H1 (cell line): ENCODE data around the gene NLRC3. TPM values are rescaled to one million over a fixed set of nuclear protein-coding genes. Genes with fewer than 3 reads are reported as not detected.

Source experiments
- CTCF ChIA-PET: fragments of 300-600 bp; sonication (Branson Sonifier 250); formaldehyde crosslinking; loops from one replicate; lab custom pipeline; 2021; ENCODE audit not compliant: partially characterized antibody; lab: Charles Lee
- POLR2A ChIA-PET: fragments of 300-600 bp; sonication (Branson Sonifier 250); formaldehyde crosslinking; loops from one replicate; lab custom pipeline; 2021; ENCODE audit warnings: inconsistent platforms; ENCODE audit not compliant: partially characterized antibody; lab: Charles Lee
- DNase-seq, 2 experiments: peaks; one replicate each; pipeline versions ENCODE4 v3.0.0 to v3.0.0-alpha.2; 2010 to 2022; ENCODE audit warnings: low spot score in 2 of 2, low read depth in 1 of 2, mixed read lengths in 1 of 2
- FAIRE-seq: peaks from 2 replicates; lab custom pipeline; 2011; peaks lifted over from hg19 to GRCh38; lab: Jason Lieb, UNC
- H2AFZ ChIP-seq: 2 replicates; pipeline ENCODE4 v1.8.1; 2012; ENCODE audit warnings: low read length, inconsistent platforms
- H2AK5ac ChIP-seq: 2 replicates; pipeline ENCODE4 v1.6.1; 2013; ENCODE audit warnings: low read depth, low read length
- H2BK120ac ChIP-seq: replicated peaks from 2 replicates; pipeline ENCODE3; 2013; ENCODE audit warnings: low read depth, low read length, inconsistent platforms
- H2BK12ac ChIP-seq: 2 replicates; pipeline ENCODE4 v1.6.1; 2013; ENCODE audit warnings: low read depth, low read length
- H2BK15ac ChIP-seq: 2 replicates; pipeline ENCODE4 v1.6.1; 2013; ENCODE audit warnings: low read length
- H2BK20ac ChIP-seq: 2 replicates; pipeline ENCODE4 v1.6.1; 2013; ENCODE audit warnings: low read length
- H2BK5ac ChIP-seq: 2 replicates; pipeline ENCODE4 v1.6.1; 2013; ENCODE audit warnings: low read depth, low read length
- H3K14ac ChIP-seq: 2 replicates; pipeline ENCODE4 v1.6.1; 2013; ENCODE audit warnings: inconsistent platforms; ENCODE audit not compliant: insufficient read length
- H3K18ac ChIP-seq: 2 replicates; pipeline ENCODE4 v1.6.1; 2013; ENCODE audit warnings: low read length; ENCODE audit errors: extremely low read depth
- H3K23ac ChIP-seq: 2 replicates; pipeline ENCODE4 v1.6.1; 2013; ENCODE audit warnings: inconsistent platforms; ENCODE audit not compliant: insufficient read length
- H3K23me2 ChIP-seq: 2 replicates; pipeline ENCODE4 v1.6.1; 2013; ENCODE audit warnings: low read depth, low read length
- H3K27ac ChIP-seq: 2 replicates; pipeline ENCODE4 v1.6.1; 2011; ENCODE audit warnings: low read depth, low read length, inconsistent platforms
- H3K27me3 ChIP-seq, 4 experiments: replicated peaks in 1 of 4; 1 replicate in 1 of 4; 2 replicates in 3 of 4; pipeline versions ENCODE4 v1.6.1 to v1.8.1; 2011 to 2013; ENCODE audit warnings: low read length in 3 of 4, mild to moderate bottlenecking in 3 of 4, inconsistent platforms in 2 of 4, mixed read lengths in 2 of 4, moderate library complexity in 1 of 4; ENCODE audit not compliant: control insufficient read depth in 3 of 4, insufficient read depth in 3 of 4; ENCODE audit errors: extremely low read depth in 1 of 4
- H3K36me3 ChIP-seq, 4 experiments: 2 replicates each; pipeline versions ENCODE4 v1.6.1 to v1.8.1; 2011 to 2013; ENCODE audit warnings: mild to moderate bottlenecking in 4 of 4, low read length in 3 of 4, moderate library complexity in 2 of 4, control low read depth in 1 of 4, inconsistent platforms in 1 of 4; ENCODE audit not compliant: insufficient read depth in 4 of 4, control insufficient read depth in 2 of 4
- H3K4ac ChIP-seq: replicated peaks from 2 replicates; pipeline ENCODE3; 2013; ENCODE audit warnings: low read length, low read depth, mixed read lengths, inconsistent platforms; ENCODE audit not compliant: insufficient read length
- H3K4me1 ChIP-seq, 4 experiments: replicated peaks in 1 of 4; 1 replicate in 1 of 4; 2 replicates in 3 of 4; pipeline versions ENCODE4 v1.6.1 to v1.8.1; 2011 to 2013; ENCODE audit warnings: low read length in 3 of 4, inconsistent platforms in 2 of 4, mixed read lengths in 1 of 4; ENCODE audit not compliant: insufficient read depth in 4 of 4, control insufficient read depth in 3 of 4
- H3K4me2 ChIP-seq, 2 experiments: 2 replicates each; pipeline versions ENCODE4 v1.6.1 to v1.8.1; 2011 to 2013; ENCODE audit warnings: low read depth in 2 of 2, low read length in 2 of 2, control low read depth in 1 of 2, inconsistent platforms in 1 of 2, mild to moderate bottlenecking in 1 of 2; ENCODE audit not compliant: insufficient read depth in 1 of 2
- H3K4me3 ChIP-seq, 4 experiments: fragments of 200-600, 300-600 bp in 1 of 4; sonication (generic), shearing (Covaris generic), sonication (Bioruptor Twin) in 1 of 4; 2 replicates each; pipeline versions ENCODE4 v1.5.1 to v1.8.1; 2011 to 2016; ENCODE audit warnings: low read length in 4 of 4, low read depth in 3 of 4, control low read depth in 2 of 4, inconsistent platforms in 2 of 4, mild to moderate bottlenecking in 2 of 4, mixed read lengths in 1 of 4, moderate library complexity in 1 of 4; ENCODE audit not compliant: insufficient read depth in 2 of 4; ENCODE audit errors: extremely low read depth in 1 of 4
- H3K56ac ChIP-seq: replicated peaks from 2 replicates; pipeline ENCODE3; 2013; ENCODE audit warnings: low read depth, mild to moderate bottlenecking, mixed read lengths, low read length, inconsistent platforms; ENCODE audit not compliant: insufficient read length
- H3K79me1 ChIP-seq: 2 replicates; pipeline ENCODE4 v1.6.1; 2013; ENCODE audit warnings: low read depth, low read length, control low read depth
- H3K79me2 ChIP-seq, 2 experiments: 2 replicates each; pipeline versions ENCODE4 v1.6.1 to v1.8.1; 2012 to 2013; ENCODE audit warnings: low read length in 2 of 2, mild to moderate bottlenecking in 2 of 2, inconsistent platforms in 1 of 2; ENCODE audit not compliant: insufficient read depth in 2 of 2, control insufficient read depth in 1 of 2
- H3K9ac ChIP-seq, 4 experiments: replicated peaks in 1 of 4; 1 replicate in 1 of 4; 2 replicates in 3 of 4; pipeline versions ENCODE4 v1.6.1 to v1.8.1; 2011 to 2013; ENCODE audit warnings: low read depth in 3 of 4, low read length in 3 of 4, control low read depth in 2 of 4, mild to moderate bottlenecking in 2 of 4, moderate library complexity in 2 of 4, inconsistent platforms in 1 of 4; ENCODE audit errors: extremely low read depth in 1 of 4
- H3K9me3 ChIP-seq, 2 experiments: 2 replicates each; pipeline versions ENCODE4 v1.6.1 to v1.8.1; 2012 to 2013; ENCODE audit warnings: mild to moderate bottlenecking in 2 of 2, moderate library complexity in 2 of 2, control low read depth in 1 of 2, inconsistent platforms in 1 of 2, low read depth in 1 of 2, low read length in 1 of 2, mixed read lengths in 1 of 2; ENCODE audit not compliant: insufficient read depth in 2 of 2
- H4K20me1 ChIP-seq, 2 experiments: replicated peaks in 1 of 2; 2 replicates each; pipeline versions ENCODE3 to v1.8.1; 2011 to 2013; ENCODE audit warnings: inconsistent platforms in 2 of 2, low read length in 2 of 2, mild to moderate bottlenecking in 1 of 2; ENCODE audit not compliant: insufficient read depth in 2 of 2, control insufficient read depth in 1 of 2
- H4K5ac ChIP-seq: 2 replicates; pipeline ENCODE4 v1.6.1; 2013; ENCODE audit warnings: low read length, low read depth, mixed read lengths, inconsistent platforms; ENCODE audit not compliant: insufficient read length
- H4K8ac ChIP-seq: 2 replicates; pipeline ENCODE4 v1.8.0; 2013; ENCODE audit warnings: mild to moderate bottlenecking, moderate library complexity, low read length, inconsistent platforms; ENCODE audit not compliant: insufficient read depth; ENCODE audit errors: extremely low read depth
- H4K91ac ChIP-seq: replicated peaks from 2 replicates; pipeline ENCODE3; 2013; ENCODE audit warnings: low read length, mixed read lengths, inconsistent platforms; ENCODE audit not compliant: insufficient read length
- CBX5 ChIP-seq: fragments of 300-800, 300-1000 bp; sonication (generic); IDR thresholded peaks from 2 replicates; pipeline ENCODE4 v1.7.1; 2016; ENCODE audit warnings: antibody characterized with exemption, low read length, low read depth
- KDM4A ChIP-seq: IDR thresholded peaks from one replicate; pipeline ENCODE4 v1.7.1; 2012; ENCODE audit warnings: low read depth, mild to moderate bottlenecking, moderate library complexity, low read length, inconsistent platforms; ENCODE audit not compliant: severe bottlenecking
- POU5F1 ChIP-seq: IDR thresholded peaks from 2 replicates; pipeline ENCODE4 v1.6.1; 2011; ENCODE audit warnings: low read depth, mild to moderate bottlenecking, low read length, moderate library complexity
- RFX5 ChIP-seq: IDR thresholded peaks from 2 replicates; pipeline ENCODE4 v1.6.1; 2011; ENCODE audit warnings: low read depth, low read length, improper control_type of control experiment, borderline replicate concordance
- RNF2 ChIP-seq: fragments of 200-900, 300-1000 bp; sonication (generic); IDR thresholded peaks from 2 replicates; pipeline ENCODE4 v1.7.1; 2016; ENCODE audit warnings: borderline replicate concordance, low read depth, mild to moderate bottlenecking, antibody characterized with exemption, low read length; ENCODE audit not compliant: poor library complexity, severe bottlenecking; ENCODE audit errors: missing control alignments
- RXRA ChIP-seq: IDR thresholded peaks from 2 replicates; pipeline ENCODE4 v1.6.1; 2011; ENCODE audit warnings: low read depth, mild to moderate bottlenecking, low read length, moderate library complexity; ENCODE audit not compliant: insufficient read depth
- TAF1 ChIP-seq: IDR thresholded peaks from 2 replicates; pipeline ENCODE4 v1.6.1; 2011; ENCODE audit warnings: mild to moderate bottlenecking, low read depth, low read length
- WGBS, 2 experiments: shearing (Covaris generic) in 1 of 2; methylation state at CpG; one replicate each; pipeline versions ENCODE4 v1.1.6 to v1.1.7; 2013 to 2015; ENCODE audit warnings: low lambda C conversion rate in 2 of 2, mixed read lengths in 2 of 2, inconsistent platforms in 1 of 2, low coverage in 1 of 2, missing lambda C conversion rate in 1 of 2; ENCODE audit not compliant: insufficient replicate concordance in 2 of 2, insufficient coverage in 1 of 2, insufficient read length in 1 of 2; ENCODE audit errors: extremely low coverage in 1 of 2, missing lambda C conversion rate in 1 of 2; 5-methylcytosine and 5-hydroxymethylcytosine counted together
- polyA plus RNA-seq, 7 experiments: library from polyadenylated mRNA; depleted of rRNA in 3 of 7; stranded (reverse) in 5 of 7; unstranded in 2 of 7; fragments of >200 nt in 5 of 7; fragments of 200-250 nt in 2 of 7; gene quantifications; 1 replicate in 5 of 7; 2 replicates in 1 of 7; 4 replicates in 1 of 7; pipeline versions ENCODE4 v1.2.1 to v1.2.3, GENCODE V29; 2011 to 2013; ENCODE audit warnings: missing spikeins in 2 of 7, mixed read lengths in 2 of 7
- total RNA-seq: library from RNA; stranded (reverse); fragmentation: NEBNext Ultra II Directional; extraction: Animal tissue kit (Norgen Biotek cat#: 25700); gene quantifications from 2 replicates; pipeline ENCODE4 v1.2.1, GENCODE V29; 2021
- TF ChIP-seq, protein P1 (sequence below): IDR thresholded peaks from 2 replicates; pipeline ENCODE4 v1.6.1; 2012; ENCODE audit warnings: inconsistent platforms
- TF ChIP-seq, protein P2 (sequence below): IDR thresholded peaks from 2 replicates; pipeline ENCODE4 v1.6.1; 2011; ENCODE audit warnings: low read length, improper control_type of control experiment

Gene NLRC3
- total and polyA plus RNA-seq, 2 of the 8 experiments (the other 6 are each of a cell fraction or from before 2014, with no cell fraction given), result 0.18 to 0.20 TPM

DNA sequence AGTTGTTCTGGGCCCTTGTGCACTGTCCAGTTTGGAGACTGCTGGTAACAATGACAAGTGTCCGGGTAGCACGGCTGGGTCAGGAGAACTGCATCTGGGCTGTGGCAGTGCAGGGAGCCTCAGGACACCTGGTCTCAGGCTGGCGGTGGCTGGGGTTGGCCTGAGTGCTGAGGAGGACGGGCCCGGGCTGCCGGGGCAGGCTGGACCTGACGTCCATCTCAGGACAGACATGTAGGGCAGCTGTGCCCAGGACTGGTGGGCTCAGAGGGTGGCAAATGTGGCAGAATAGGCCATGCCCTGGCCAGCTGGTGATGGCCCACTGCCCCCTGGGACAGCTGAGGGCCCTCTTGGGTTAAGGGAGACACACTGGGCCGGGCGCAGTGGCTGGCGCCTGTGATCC lies 4.2 kb upstream of the NLRC3 start:
- WGBS, 2 experiments, result 95% methylated on average over 10 of the region's 10 CpGs; no CpG with 5 or more reads in 1 of the 2 experiments

More for the DNA sequence above, 4.2 kb upstream of the NLRC3 start:
- Histone ChIP-seq H3K79me1 (no peaks in the 10 kb centered on the region), H4K91ac (no peak overlapping the region), H3K4me1 (peaks cover 0 to 9% (median 7%) of the 10 kb centered on the region in 4 experiments; a peak in 6 of 7 replicates), H2BK15ac (no peak overlapping the region), H2BK5ac (no peak overlapping the region), H2AFZ (no peak overlapping the region), H4K5ac (no peak overlapping the region), H3K27ac (no peak overlapping the region), H2BK12ac (no peak overlapping the region), H2AK5ac (no peak overlapping the region), H3K36me3 (peaks cover 0 to 10% (median 3%) of the 10 kb centered on the region in 4 experiments; a peak in 2 of 8 replicates), H4K20me1 (peaks cover 0 to 2% of the 10 kb centered on the region in 2 experiments), H3K23ac (no peak overlapping the region), H4K8ac (0 out of 2 replicates have a peak overlapping the region, but pooled peaks have one; percentile 40), H3K27me3 (no peaks in the 10 kb centered on the region), H3K4me2 (no peak overlapping the region), H3K56ac (no peak overlapping the region), H3K9me3 (no peaks in the 10 kb centered on the region), H3K23me2 (no peaks in the 10 kb centered on the region; the same call in 1 of the 2 replicates), H3K9ac (no peak overlapping the region), H3K4me3 (no peak overlapping the region), H2BK20ac (no peak overlapping the region), H3K79me2 (no peaks in the 10 kb centered on the region), H3K18ac (no peak overlapping the region), H3K4ac (no peak overlapping the region), H2BK120ac (no peak overlapping the region), H3K14ac (no peak overlapping the region)
- no peak for TF ChIP-seq CBX5
- TF ChIP-seq POU5F1, result no peak
- no peak for TF ChIP-seq RNF2
- TF ChIP-seq, protein P1, sequence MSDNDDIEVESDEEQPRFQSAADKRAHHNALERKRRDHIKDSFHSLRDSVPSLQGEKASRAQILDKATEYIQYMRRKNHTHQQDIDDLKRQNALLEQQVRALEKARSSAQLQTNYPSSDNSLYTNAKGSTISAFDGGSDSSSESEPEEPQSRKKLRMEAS, result no peak
- no peak for TF ChIP-seq KDM4A
- TF ChIP-seq RXRA, result no peak
- TF ChIP-seq, protein P2, sequence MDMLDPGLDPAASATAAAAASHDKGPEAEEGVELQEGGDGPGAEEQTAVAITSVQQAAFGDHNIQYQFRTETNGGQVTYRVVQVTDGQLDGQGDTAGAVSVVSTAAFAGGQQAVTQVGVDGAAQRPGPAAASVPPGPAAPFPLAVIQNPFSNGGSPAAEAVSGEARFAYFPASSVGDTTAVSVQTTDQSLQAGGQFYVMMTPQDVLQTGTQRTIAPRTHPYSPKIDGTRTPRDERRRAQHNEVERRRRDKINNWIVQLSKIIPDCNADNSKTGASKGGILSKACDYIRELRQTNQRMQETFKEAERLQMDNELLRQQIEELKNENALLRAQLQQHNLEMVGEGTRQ, result no peak
- no peak for TF ChIP-seq RFX5
- no peak for TF ChIP-seq TAF1
- FAIRE-seq, result no peak
- ChIA-PET CTCF (interaction anchor here (0.7 to 1.6 kb wide), 2 partner anchors 23 to 34 kb away, joined by 3 read pairs; no protein-coding TSS in a partner anchor), POLR2A (interaction anchor here (0.6 kb wide), 1 partner anchor 329 kb away, joined by 5 read pairs; no protein-coding TSS in a partner anchor)
- DNase-seq, result no peak
